ENCODE results near the gene HSH2D.
A peak's percentile ranks its signal among the peaks of the same experiment; 100 is the strongest.

HSH2D gene

DNA sequence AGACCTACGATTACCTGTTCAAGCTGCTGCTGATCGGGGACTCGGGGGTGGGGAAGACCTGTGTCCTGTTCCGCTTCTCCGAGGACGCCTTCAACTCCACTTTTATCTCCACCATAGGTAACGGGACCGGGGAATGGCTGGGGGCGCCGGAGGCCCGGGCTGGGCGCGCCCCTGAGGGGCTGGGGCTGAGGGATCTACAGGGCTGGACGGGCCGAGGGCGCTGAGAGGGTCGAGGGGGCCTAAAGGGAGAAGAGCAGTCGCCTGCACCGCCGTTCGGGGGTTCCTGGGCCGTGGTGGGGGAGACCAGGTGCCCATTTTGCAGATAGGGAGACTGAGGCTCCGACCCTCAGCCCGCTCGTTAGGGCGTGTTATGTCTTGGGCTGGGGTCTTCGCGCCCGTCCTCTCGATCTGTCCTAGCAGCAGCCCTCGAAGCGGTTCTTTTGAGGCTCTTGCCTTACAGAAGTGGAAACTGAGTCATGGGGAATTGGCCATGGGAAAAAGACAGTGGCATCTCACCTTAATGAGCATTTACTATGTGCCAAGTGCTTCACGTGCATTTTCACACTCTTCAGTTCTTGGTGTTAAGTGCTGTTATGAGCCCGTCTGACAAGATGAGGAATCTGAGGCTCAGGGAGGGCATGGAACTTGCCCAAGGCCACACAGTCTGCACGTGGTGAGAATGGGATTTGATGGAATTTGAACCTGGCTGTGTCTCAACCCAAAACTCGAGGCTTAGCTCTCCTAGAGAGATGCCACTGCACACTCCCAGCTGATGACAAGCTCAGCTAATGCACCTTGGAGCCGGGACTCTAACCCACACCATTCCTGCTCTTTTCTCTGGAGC, 31.4 kb upstream of the HSH2D start:
- TF ChIP-seq, protein P1, sequence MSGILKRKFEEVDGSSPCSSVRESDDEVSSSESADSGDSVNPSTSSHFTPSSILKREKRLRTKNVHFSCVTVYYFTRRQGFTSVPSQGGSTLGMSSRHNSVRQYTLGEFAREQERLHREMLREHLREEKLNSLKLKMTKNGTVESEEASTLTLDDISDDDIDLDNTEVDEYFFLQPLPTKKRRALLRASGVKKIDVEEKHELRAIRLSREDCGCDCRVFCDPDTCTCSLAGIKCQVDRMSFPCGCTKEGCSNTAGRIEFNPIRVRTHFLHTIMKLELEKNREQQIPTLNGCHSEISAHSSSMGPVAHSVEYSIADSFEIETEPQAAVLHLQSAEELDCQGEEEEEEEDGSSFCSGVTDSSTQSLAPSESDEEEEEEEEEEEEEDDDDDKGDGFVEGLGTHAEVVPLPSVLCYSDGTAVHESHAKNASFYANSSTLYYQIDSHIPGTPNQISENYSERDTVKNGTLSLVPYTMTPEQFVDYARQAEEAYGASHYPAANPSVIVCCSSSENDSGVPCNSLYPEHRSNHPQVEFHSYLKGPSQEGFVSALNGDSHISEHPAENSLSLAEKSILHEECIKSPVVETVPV (CRISPR knock-in tag; IDR thresholded peaks at IDR 0.05): no peak
- TF ChIP-seq ISL1 (CRISPR knock-in tag; IDR thresholded peaks at IDR 0.05) (no peak), ZFP30 (CRISPR knock-in tag; IDR thresholded peaks at IDR 0.05) (no peak), RARB (CRISPR knock-in tag; IDR thresholded peaks at IDR 0.05) (no peak), ZNF70 (CRISPR knock-in tag; IDR thresholded peaks at IDR 0.05) (no peak), CSDC2 (CRISPR knock-in tag; IDR thresholded peaks at IDR 0.05) (no peak), OSR1 (CRISPR knock-in tag; IDR thresholded peaks at IDR 0.05) (no peak), ZNF565 (CRISPR knock-in tag; conservative IDR thresholded peaks at IDR 0.05; ENCODE audit: low read depth) (no peak), GLIS3 (CRISPR knock-in tag; IDR thresholded peaks at IDR 0.05) (no peak)
- ATAC-seq: peak; percentile 7

DNA sequence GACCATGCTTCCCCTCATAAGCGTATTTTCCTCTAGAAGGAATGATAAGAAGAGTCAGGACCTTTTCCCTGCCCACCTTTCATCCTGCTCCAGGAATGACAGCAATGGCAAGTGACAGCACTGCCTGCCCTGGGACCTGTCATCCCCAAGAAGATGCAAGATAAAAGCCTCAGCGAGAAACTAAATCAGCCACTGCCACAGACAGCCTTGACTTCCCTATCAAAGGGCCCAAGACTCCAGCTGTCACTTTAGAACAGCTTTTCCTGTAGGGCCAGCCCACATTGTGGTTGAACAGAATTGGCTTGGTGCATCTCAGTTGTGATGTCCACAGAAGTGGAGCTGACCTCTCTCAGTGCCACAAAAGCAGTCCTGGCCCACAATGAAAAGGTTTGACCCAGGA, 30.7 kb upstream of the HSH2D start:
- no peak for TF ChIP-seq OSR1 (CRISPR knock-in tag; IDR thresholded peaks at IDR 0.05)
- no peak for TF ChIP-seq ZNF70 (CRISPR knock-in tag; IDR thresholded peaks at IDR 0.05)
- no peak for TF ChIP-seq ARNTL (CRISPR knock-in tag; IDR thresholded peaks at IDR 0.05; ENCODE audit: borderline replicate concordance, low read depth)
- no peak for TF ChIP-seq SNAI2 (CRISPR knock-in tag; IDR thresholded peaks at IDR 0.05)
- no peak for TF ChIP-seq PATZ1 (CRISPR knock-in tag; IDR thresholded peaks at IDR 0.05; ENCODE audit: borderline replicate concordance)
- TF ChIP-seq TCF4 (CRISPR knock-in tag; IDR thresholded peaks at IDR 0.05; ENCODE audit: borderline replicate concordance): no peak
- no peak for TF ChIP-seq BACH2 (CRISPR knock-in tag; IDR thresholded peaks at IDR 0.05; ENCODE audit: borderline replicate concordance)
- TF ChIP-seq TOX (CRISPR knock-in tag; IDR thresholded peaks at IDR 0.05; ENCODE audit: borderline replicate concordance): no peak
- no peak for TF ChIP-seq ISL1 (CRISPR knock-in tag; IDR thresholded peaks at IDR 0.05)
- TF ChIP-seq ZC3H10 (CRISPR knock-in tag; IDR thresholded peaks at IDR 0.05): no peak
- TF ChIP-seq CSDC2 (CRISPR knock-in tag; IDR thresholded peaks at IDR 0.05): no peak
- TF ChIP-seq, protein P2, sequence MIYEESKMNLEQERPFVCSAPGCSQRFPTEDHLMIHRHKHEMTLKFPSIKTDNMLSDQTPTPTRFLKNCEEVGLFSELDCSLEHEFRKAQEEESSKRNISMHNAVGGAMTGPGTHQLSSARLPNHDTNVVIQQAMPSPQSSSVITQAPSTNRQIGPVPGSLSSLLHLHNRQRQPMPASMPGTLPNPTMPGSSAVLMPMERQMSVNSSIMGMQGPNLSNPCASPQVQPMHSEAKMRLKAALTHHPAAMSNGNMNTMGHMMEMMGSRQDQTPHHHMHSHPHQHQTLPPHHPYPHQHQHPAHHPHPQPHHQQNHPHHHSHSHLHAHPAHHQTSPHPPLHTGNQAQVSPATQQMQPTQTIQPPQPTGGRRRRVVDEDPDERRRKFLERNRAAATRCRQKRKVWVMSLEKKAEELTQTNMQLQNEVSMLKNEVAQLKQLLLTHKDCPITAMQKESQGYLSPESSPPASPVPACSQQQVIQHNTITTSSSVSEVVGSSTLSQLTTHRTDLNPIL (CRISPR knock-in tag; IDR thresholded peaks at IDR 0.05; ENCODE audit: low read depth): no peak
- no peak for TF ChIP-seq RARB (CRISPR knock-in tag; IDR thresholded peaks at IDR 0.05)
- TF ChIP-seq GLIS3 (CRISPR knock-in tag; IDR thresholded peaks at IDR 0.05): no peak
- TF ChIP-seq ZNF565 (CRISPR knock-in tag; conservative IDR thresholded peaks at IDR 0.05; ENCODE audit: low read depth): no peak
- no peak for TF ChIP-seq PPARA (CRISPR knock-in tag; IDR thresholded peaks at IDR 0.05; ENCODE audit: borderline replicate concordance)
- no peak for TF ChIP-seq ESRRG (CRISPR knock-in tag; IDR thresholded peaks at IDR 0.05)
- no peak for TF ChIP-seq TSHZ2 (CRISPR knock-in tag; IDR thresholded peaks at IDR 0.05)
- ATAC-seq: no peak

DNA sequence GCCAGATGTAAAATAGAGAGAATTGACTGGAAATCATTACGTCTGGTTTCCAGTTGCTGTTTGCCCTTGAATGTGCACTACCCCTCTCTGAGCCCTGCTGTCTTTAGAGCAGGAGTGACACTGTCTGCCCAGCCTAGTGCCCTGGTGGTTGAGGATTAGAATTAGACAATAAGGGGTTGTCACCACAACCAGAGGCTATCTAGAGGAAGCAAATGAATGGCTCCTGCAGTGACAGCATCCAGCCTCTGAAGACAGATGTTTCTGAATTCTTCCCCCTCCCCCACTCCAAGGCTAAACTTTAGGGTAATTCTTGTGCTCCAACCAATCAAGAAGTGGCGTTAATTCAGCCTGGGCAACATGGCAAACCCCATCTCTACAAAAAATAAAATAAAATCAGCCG, 29.8 kb upstream of the HSH2D start:
- TF ChIP-seq TSHZ2 (CRISPR knock-in tag; IDR thresholded peaks at IDR 0.05): no peak
- TF ChIP-seq ZFP30 (CRISPR knock-in tag; IDR thresholded peaks at IDR 0.05): no peak
- TF ChIP-seq BACH2 (CRISPR knock-in tag; IDR thresholded peaks at IDR 0.05; ENCODE audit: borderline replicate concordance): no peak
- TF ChIP-seq CSDC2 (CRISPR knock-in tag; IDR thresholded peaks at IDR 0.05): no peak
- TF ChIP-seq PPARA (CRISPR knock-in tag; IDR thresholded peaks at IDR 0.05; ENCODE audit: borderline replicate concordance): no peak
- TF ChIP-seq ZFP3 (CRISPR knock-in tag; IDR thresholded peaks at IDR 0.05): no peak
- TF ChIP-seq ISL1 (CRISPR knock-in tag; IDR thresholded peaks at IDR 0.05): no peak
- TF ChIP-seq TCF4 (CRISPR knock-in tag; IDR thresholded peaks at IDR 0.05; ENCODE audit: borderline replicate concordance): no peak
- no peak for TF ChIP-seq ARNTL (CRISPR knock-in tag; IDR thresholded peaks at IDR 0.05; ENCODE audit: borderline replicate concordance, low read depth)
- no peak for TF ChIP-seq ESRRG (CRISPR knock-in tag; IDR thresholded peaks at IDR 0.05)
- no peak for ATAC-seq

Measured in SK-N-SH treated with all-trans-retinoic acid at 6 μM for 48 hours (cell line).